Ramos (cell line): ENCODE results near the gene SORCS2.
"Not testable (repeated sequence)": the region's sequence is repeated elsewhere in the genome, so short reads cannot be mapped to it uniquely, and the experiment has no call there.

Experiments
- in situ Hi-C: fragments of 300-500 bp; cut with MboI; formaldehyde crosslinking; loops from one replicate; pipeline ENCODE4 v1.14.3; 2022; ENCODE audit warnings: low sequenced_read_pairs; ENCODE audit not compliant: unreplicated experiment

The SORCS2 gene

DNA sequence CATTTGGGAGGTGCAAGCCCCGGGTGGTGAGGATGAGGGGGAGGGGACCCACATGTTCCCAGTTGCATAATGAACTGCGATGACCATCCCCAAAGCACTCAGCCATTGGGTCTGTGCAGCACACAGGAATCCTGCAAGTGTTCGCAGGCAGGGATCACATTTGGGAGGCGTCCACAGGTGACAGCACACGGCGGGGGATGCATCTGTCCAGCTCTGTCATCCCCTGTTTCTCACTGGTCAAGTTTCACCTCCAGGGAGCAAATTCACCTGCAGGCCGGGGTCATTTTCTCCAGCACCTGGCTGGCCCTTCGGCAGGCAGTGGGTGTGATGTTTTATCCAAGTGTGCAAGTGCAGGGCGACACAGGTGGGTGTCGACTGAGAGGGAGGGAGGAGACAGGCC lies 33.3 kb upstream of the SORCS2 start:
- in situ Hi-C loops, result no loop called here

GRCh38 chr4:7159923-7160322 lies 32.4 kb upstream of the SORCS2 start:
- in situ Hi-C loops, result no loop called here

GRCh38 chr4:7160439-7160838 lies 31.9 kb upstream of the SORCS2 start:
- in situ Hi-C loops, result no loop called here

- in situ Hi-C loops, result no loop called here
Measured at GRCh38 chr4:7160951-7161440, 31.3 kb upstream of the SORCS2 start.

GRCh38 chr4:7161721-7162214 lies 30.6 kb upstream of the SORCS2 start:
- in situ Hi-C loops, result no loop called here

DNA sequence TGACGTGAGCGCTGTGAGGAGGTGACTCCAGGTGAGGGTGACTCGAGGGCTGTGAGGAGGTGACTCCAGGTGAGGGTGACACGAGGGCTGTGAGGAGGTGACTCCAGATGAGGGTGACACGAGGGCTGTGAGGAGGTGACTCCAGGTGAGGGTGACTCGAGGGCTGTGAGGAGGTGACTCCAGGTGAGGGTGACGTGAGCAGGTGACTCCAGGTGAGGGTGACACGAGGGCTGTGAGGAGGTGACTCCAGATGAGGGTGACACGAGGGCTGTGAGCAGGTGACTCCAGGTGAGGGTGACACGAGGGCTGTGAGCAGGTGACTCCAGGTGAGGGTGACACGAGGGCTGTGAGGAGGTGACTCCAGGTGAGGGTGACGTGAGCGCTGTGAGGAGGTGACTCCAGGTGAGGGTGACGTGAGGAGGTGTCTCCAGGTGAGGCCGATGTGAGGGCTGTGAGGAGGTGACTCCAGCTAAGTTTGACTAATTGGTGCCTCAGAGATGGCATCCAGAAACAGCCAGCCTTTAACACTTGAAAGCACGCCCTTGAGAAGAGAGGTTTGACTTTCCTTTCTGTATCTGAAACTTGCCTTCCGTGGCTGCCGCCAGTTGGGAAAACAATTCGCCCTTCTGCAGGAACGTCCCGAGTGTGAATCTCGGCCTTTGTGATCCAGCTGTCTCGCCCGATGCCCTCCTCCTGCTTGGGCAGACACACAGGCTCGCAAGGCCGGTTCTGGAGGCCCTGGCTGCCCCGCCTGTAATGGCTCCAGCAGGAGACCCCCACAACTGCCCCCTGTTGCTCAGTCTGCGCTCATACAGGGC lies 27.1 kb upstream of the SORCS2 start:
- in situ Hi-C loops, result not testable (repeated sequence)

DNA sequence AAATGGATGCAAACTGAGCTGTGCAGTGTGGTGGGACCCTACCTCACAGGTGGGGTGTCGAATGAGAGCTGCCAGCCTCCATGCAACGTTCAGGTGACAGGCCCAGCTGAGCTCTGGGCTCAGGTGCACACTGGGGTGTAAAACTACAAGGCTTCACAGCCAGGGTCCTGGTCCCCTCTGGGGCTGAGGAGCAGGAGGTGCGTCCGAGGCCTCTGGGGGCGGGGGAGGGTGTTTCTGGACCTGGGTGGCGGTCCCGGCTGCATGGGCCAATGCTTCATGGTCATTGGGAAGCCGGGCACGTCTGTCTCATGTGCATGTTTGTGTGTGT lies 26.5 kb upstream of the SORCS2 start:
- in situ Hi-C loops, result no loop called here

GRCh38 chr4:7166237-7166636 lies 26.1 kb upstream of the SORCS2 start:
- in situ Hi-C loops, result no loop called here

DNA sequence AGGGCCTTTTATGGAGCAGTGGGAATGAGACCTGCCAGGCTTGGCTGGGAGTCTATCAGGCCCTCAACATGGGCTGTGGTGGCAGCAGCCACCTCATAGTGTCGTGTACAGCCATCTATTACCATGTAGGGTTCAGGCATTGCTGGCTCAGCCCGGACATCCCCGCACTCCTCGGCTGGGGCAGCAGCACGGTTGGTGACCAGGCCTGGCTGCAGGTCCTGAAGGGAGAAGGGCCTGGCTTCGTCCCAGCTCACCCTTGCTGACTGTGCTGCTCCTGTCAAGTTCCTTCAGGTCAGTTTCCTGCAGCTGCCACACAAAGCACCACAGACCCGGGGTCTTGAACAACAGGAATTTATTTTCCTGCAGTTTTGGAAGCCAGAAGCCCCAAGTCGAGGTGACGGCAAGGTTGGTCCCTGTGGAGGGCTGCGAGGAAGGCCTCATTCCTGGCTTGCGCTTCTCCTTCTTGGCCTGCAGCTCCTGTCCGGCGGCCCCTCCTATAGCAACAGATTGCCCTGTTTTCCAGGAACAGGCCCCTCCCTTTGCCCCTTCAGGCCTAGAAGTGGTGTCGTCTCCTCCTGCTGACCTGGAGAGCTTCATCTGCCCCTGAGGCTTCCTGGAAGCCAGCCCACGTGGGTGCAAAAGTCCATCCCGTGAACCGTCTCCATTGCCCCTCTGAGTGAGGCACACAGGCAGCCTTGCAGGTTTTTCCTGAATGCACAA lies 25.2 kb upstream of the SORCS2 start:
- in situ Hi-C loops, result no loop called here

DNA sequence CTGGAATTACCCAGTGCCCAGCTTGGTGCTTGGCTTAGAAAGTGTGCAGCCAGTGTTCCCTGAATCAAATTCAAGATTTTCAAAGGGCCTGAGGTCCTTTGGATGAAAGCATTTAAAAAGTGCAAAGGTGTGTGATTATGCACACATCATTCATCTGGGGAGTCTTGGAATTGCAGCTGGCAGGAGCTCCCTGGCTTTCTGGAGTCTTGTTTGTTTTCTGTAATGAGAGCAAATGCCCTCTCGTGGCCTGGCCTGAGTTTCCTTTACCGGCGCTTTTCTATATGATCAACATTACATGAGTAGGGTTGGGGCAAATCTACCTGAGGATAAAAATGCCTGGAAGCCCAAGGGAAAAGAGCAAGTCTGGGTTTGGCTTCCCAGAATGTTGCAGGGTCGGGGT lies 24.6 kb upstream of the SORCS2 start:
- in situ Hi-C loops, result no loop called here

DNA sequence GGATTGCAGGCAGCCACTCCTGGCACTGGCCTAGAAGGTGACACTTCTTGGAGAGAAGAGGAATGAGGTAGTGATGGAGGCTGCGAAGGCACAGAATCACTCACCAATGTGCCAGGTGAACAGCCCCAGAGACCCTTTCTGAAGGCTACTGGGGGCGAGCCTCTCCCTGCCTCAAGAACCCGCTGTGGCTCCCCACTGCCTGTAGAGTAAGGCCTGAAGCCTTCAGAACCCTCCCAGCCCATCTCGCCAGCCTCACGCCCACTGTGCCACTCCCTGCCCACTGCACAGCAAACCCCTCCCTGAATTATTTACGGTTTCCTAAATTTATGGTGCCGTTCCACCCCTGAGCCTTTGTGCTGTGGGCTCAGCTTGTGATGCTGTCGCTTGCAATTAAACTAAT lies 24.2 kb upstream of the SORCS2 start:
- in situ Hi-C loops, result no loop called here

DNA sequence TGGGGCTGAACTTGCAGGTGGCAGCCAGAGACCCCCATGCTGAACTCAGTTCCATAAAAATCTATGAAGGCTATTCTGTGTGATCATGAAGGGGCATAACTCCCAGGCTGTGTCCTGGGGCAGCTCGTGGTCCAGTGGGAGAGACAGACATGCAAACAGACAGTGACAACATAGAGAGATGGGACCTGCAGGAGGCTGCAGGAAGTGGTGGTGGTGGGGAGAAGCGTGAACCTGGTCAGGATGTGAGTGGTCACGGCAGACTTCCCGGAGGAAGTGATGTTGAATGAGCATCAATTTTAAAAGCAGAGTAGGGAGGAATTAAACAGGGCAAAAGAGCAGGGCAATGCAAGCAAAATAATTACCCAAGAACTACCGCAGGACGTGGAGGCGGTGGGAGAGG lies 23.2 kb upstream of the SORCS2 start:
- in situ Hi-C loops, result no loop called here

GRCh38 chr4:7170012-7170411 lies 22.3 kb upstream of the SORCS2 start:
- in situ Hi-C loops, result no loop called here

GRCh38 chr4:7171191-7171900 lies 21.0 kb upstream of the SORCS2 start:
- in situ Hi-C loops, result no loop called here

GRCh38 chr4:7172508-7172907 lies 19.8 kb upstream of the SORCS2 start:
- in situ Hi-C loops, result no loop called here

- in situ Hi-C loops, result no loop called here
Measured at GRCh38 chr4:7172946-7173345, 19.4 kb upstream of the SORCS2 start.

GRCh38 chr4:7173841-7174449 lies 18.4 kb upstream of the SORCS2 start:
- in situ Hi-C loops, result no loop called here

DNA sequence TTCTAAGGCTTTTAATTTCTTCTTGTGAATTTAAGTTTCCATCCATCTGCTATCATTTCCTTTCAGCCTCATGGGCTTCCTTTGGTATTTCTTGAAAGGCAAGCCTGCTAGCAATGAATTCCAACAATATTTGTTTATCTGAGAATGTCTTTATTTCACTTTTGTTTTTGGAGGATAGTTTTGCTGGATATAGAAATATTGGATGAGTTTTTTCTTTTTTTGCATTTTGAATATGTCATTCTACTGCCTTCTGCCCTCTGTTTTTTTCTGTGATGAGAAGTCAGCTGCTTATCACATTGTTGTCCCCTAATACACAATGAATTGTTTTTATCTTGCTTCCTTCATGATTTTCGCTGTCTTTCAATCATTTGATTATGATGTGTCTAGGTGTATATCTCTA lies 13.2 kb upstream of the SORCS2 start:
- in situ Hi-C loops, result no loop called here

DNA sequence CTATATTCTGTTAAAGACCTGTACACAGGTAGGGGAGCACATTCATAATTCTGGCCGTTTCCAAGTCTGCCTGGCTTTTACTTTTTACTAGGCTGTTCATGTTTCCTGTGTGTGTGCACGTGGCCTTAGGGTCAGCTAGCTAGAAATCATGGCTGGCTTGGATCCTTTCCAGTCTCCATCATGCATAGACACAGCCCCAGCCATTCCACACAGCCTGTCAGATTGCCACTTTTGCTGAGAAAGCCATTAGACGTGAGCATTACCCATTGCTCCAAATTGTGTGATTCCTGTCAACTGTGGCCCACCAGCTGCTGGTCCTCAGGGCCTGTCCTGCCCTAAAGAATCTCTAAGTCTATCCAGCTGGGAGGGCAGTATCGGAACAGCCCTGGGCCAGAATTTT lies 11.4 kb upstream of the SORCS2 start:
- in situ Hi-C loops, result no loop called here

DNA sequence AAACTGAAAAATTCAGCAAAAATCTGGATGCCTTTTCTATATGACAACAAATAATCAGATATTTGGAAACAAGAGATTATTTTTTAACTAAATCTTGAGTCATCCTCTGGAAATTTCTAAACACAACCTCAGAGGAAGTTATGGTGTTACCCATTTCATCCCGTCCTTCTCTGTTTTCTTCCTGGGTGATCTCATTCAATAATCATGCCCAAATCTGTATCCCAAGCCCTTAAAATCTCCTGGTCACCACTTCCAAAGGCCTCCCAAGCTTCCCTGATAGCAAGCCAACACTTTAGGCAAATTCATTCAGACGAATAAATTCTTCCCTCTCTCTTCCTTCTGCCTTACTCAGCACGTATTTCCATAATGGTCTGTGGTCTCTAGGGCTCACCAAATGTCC lies 9.7 kb upstream of the SORCS2 start:
- in situ Hi-C loops, result no loop called here

GRCh38 chr4:7183161-7183560 lies 9.2 kb upstream of the SORCS2 start:
- in situ Hi-C loops, result no loop called here
